ENCODE results near the gene SHCBP1. TPM values are rescaled to one million over a fixed set of nuclear protein-coding genes. Genes with fewer than 3 reads are reported as not detected.

SHCBP1 gene
- total RNA-seq, 1 donor, result 31.5 TPM

GRCh38 chr16:46555951-46556350, 65.2 kb downstream of the SHCBP1 start:
- no peak overlapping the region for H3K4me3 ChIP-seq (ENCODE audit: low read depth, low read length)
- TF ChIP-seq, protein P1, sequence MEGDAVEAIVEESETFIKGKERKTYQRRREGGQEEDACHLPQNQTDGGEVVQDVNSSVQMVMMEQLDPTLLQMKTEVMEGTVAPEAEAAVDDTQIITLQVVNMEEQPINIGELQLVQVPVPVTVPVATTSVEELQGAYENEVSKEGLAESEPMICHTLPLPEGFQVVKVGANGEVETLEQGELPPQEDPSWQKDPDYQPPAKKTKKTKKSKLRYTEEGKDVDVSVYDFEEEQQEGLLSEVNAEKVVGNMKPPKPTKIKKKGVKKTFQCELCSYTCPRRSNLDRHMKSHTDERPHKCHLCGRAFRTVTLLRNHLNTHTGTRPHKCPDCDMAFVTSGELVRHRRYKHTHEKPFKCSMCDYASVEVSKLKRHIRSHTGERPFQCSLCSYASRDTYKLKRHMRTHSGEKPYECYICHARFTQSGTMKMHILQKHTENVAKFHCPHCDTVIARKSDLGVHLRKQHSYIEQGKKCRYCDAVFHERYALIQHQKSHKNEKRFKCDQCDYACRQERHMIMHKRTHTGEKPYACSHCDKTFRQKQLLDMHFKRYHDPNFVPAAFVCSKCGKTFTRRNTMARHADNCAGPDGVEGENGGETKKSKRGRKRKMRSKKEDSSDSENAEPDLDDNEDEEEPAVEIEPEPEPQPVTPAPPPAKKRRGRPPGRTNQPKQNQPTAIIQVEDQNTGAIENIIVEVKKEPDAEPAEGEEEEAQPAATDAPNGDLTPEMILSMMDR (IDR thresholded peaks at IDR 0.05; ENCODE audit: insufficient read depth, low read depth, low read length), result no peak
- no peak for DNase-seq (ENCODE audit: low read depth)

DNA sequence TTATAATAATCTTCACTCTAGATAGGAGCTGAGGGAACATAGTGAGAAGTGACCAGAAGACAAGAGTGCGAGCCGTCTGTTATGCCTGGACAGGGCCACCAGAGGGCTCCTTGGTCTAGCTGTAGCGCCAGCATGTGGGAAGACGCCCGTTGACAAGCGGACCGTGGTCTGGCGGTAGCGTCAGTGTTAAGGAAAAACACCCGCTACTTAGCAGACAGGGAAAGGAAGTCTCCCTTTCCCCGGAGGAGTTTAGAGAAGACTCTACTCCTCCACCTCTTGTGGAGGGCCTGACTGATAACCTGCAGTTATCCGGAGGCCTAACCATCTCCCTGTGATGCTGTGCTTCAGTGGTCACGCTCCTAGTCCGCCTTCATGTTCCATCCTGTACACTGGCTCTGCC, 66.7 kb downstream of the SHCBP1 start:
- peak overlapping the region; percentile 40 for H3K4me3 ChIP-seq (ENCODE audit: low read depth, low read length)
- TF ChIP-seq, protein P1 (IDR thresholded peaks at IDR 0.05; ENCODE audit: insufficient read depth, low read depth, low read length), result peak; percentile 96
- peak; percentile 80 for DNase-seq (ENCODE audit: low read depth)

DNA sequence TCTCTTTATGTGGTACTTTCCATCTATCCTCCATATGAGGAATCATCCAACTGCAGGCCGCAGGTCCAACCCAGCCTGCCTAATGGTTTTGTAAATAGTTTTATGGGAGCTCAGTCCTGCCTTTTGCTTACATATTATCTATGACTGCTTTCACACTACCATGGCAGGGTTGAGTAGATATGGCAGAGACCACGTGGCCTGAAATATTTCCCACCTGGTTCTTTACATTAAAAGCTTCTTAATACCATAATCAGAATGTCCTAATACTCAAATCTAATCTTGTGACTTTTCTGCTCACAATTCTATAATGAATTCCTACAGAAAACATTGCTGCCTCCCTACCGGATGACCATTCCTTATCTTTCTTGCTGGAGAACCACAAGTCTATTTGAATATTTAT, 71.7 kb downstream of the SHCBP1 start:
- H3K4me3 ChIP-seq (ENCODE audit: low read depth, low read length), result no peak overlapping the region
- TF ChIP-seq, protein P1 (IDR thresholded peaks at IDR 0.05; ENCODE audit: insufficient read depth, low read depth, low read length), result no peak
- DNase-seq (ENCODE audit: low read depth), result no peak

Small RNA genes within 50 kb of the gene (small RNA-seq; reads per million reads assigned to genes)
- gene RNU6-845P, result not detected

Other genes starting within 250 kb of the SHCBP1 start
- 122 and 193 TPM in 2 replicates for gene VPS35, start 67.8 kb upstream of the SHCBP1 start, total RNA-seq
- 9.3 and 9.9 TPM in 2 replicates for gene ORC6, start 68.3 kb upstream of the SHCBP1 start, total RNA-seq
- gene MYLK3, start 127.0 kb upstream of the SHCBP1 start, total RNA-seq, result under 0.01 and 0.64 TPM in 2 replicates
- 10.0 and 14.7 TPM in 2 replicates for gene C16orf87, start 209.8 kb upstream of the SHCBP1 start, total RNA-seq